Vagina (tissue), 2 donors: ENCODE results near the gene PRCC.

Source experiments
- CTCF ChIP-seq, 3 experiments: fragments of 450-650 bp in 2 of 3; fragments of 200-600 bp in 1 of 3; sonication (generic) in 1 of 3; IDR thresholded peaks; one replicate each; pipeline ENCODE4 v1.5.1; 2017 to 2019; ENCODE audit warnings: antibody characterized with exemption in 3 of 3, mild to moderate bottlenecking in 2 of 3, moderate library complexity in 2 of 3
- POLR2A ChIP-seq, 2 donors: fragments of 450-650 bp; IDR thresholded peaks; one replicate each; pipeline ENCODE4 v1.6.1; 2017; ENCODE audit warnings: antibody characterized with exemption in 2 of 2, mild to moderate bottlenecking in 2 of 2, moderate library complexity in 2 of 2
- POLR2AphosphoS5 ChIP-seq, 2 donors: sonication (generic); formaldehyde crosslinking; IDR thresholded peaks; one replicate each; pipeline ENCODE4 v1.9.0; 2017; ENCODE audit warnings: antibody characterized with exemption in 2 of 2, mild to moderate bottlenecking in 2 of 2, low read depth in 1 of 2; ENCODE audit not compliant: insufficient read depth in 1 of 2

GRCh38 chr1:156845055-156845952 is 78.0 kb downstream of the PRCC start:
- no peak for TF ChIP-seq POLR2A (IDR thresholded peaks at IDR 0.05)
- no peak for TF ChIP-seq CTCF (IDR thresholded peaks at IDR 0.05)
- no peak for TF ChIP-seq POLR2AphosphoS5 (IDR thresholded peaks at IDR 0.05; ENCODE audit: insufficient read depth in 1 of 2, low read depth in 1 of 2)
